T47D (cell line): ENCODE results near the gene PPP1R9A.

Experiments
- DNase-seq, 2 experiments: peaks; one replicate each; pipeline versions ENCODE4 v3.0.0 to v3.0.0-alpha.2; 2011 to 2012; ENCODE audit warnings: low read depth in 1 of 2, low spot score in 1 of 2
- JUND ChIP-seq: IDR thresholded peaks from 2 replicates; pipeline ENCODE4 v1.6.1; 2012; ENCODE audit warnings: low read depth
- in situ Hi-C: cut with HindIII; loops from 2 replicates; pipeline ENCODE4 v1.10.0; 2016; ENCODE audit warnings: low sequenced_read_pairs, low pct_unique_long_range_greater_than_20kb

Gene PPP1R9A

GRCh38 chr7:95261895-95262415 is 354.6 kb downstream of the PPP1R9A start:
- DNase-seq, result no peak
- TF ChIP-seq JUND, result no peak
- in situ Hi-C loops, result no loop called here

GRCh38 chr7:95262875-95263274 is 355.5 kb downstream of the PPP1R9A start:
- no peak for TF ChIP-seq JUND
- DNase-seq, result no peak
- in situ Hi-C loops, result no loop called here

- no peak for TF ChIP-seq JUND
- no peak for DNase-seq
- in situ Hi-C loops, result no loop called here
Measured at GRCh38 chr7:95263785-95264362, 356.5 kb downstream of the PPP1R9A start.

- in situ Hi-C loops, result no loop called here
- no peak for DNase-seq
- no peak for TF ChIP-seq JUND
Measured at GRCh38 chr7:95264363-95264891, 357.0 kb downstream of the PPP1R9A start.

- TF ChIP-seq JUND, result no peak
- no peak for DNase-seq
- in situ Hi-C loops, result no loop called here
Measured at GRCh38 chr7:95265634-95266033, 358.2 kb downstream of the PPP1R9A start.

- no peak for TF ChIP-seq JUND
- in situ Hi-C loops, result no loop called here
- DNase-seq, result no peak
Measured at GRCh38 chr7:95267754-95268153, 360.4 kb downstream of the PPP1R9A start.

- TF ChIP-seq JUND, result no peak
- in situ Hi-C loops, result no loop called here
Measured at GRCh38 chr7:95269640-95270039, 362.2 kb downstream of the PPP1R9A start.

GRCh38 chr7:95276114-95276513 is 368.7 kb downstream of the PPP1R9A start:
- TF ChIP-seq JUND, result no peak
- no peak for DNase-seq
- in situ Hi-C loops, result no loop called here

More at GRCh38 chr7:95269640-95270039, 362.2 kb downstream of the PPP1R9A start:
- no peak for DNase-seq

- in situ Hi-C loops, result no loop called here
- TF ChIP-seq JUND, result no peak
Measured at GRCh38 chr7:95279417-95279816, 372.0 kb downstream of the PPP1R9A start.

GRCh38 chr7:95286096-95286495 is 378.7 kb downstream of the PPP1R9A start:
- DNase-seq, result no peak
- TF ChIP-seq JUND, result no peak
- in situ Hi-C loops, result no loop called here

More at GRCh38 chr7:95279417-95279816, 372.0 kb downstream of the PPP1R9A start:
- no peak for DNase-seq

GRCh38 chr7:95290166-95290830 is 382.9 kb downstream of the PPP1R9A start:
- TF ChIP-seq JUND, result no peak
- no peak for DNase-seq
- in situ Hi-C loops, result no loop called here

- peak in 1 of 2 experiments; percentile 42 for DNase-seq
- in situ Hi-C loops, result no loop called here
- no peak for TF ChIP-seq JUND
Measured at GRCh38 chr7:95295397-95295796, 388.0 kb downstream of the PPP1R9A start.

- in situ Hi-C loops, result no loop called here
- TF ChIP-seq JUND, result no peak
- DNase-seq, result no peak
Measured at GRCh38 chr7:95296456-95296855, 389.1 kb downstream of the PPP1R9A start.
